Thyroid gland (tissue), 4 donors: Measurements from ENCODE around the gene GPC5. TPM values are rescaled to one million over a fixed set of nuclear protein-coding genes. Genes with fewer than 3 reads are reported as not detected.

Experiments
- DNase-seq, 2 donors: peaks; one replicate each; pipeline ENCODE4 v3.0.0-alpha.2; 2019
- H3K27ac ChIP-seq, 3 donors: fragments of 200-600 bp; sonication (generic); 1 replicate in 2 of 3; 2 replicates in 1 of 3; pipeline ENCODE4 v1.5.1; 2016 to 2019; ENCODE audit warnings: mild to moderate bottlenecking in 1 of 3, moderate library complexity in 1 of 3
- H3K27me3 ChIP-seq: fragments of 200-600 bp; sonication (generic); one replicate; pipeline ENCODE4 v1.5.1; 2019
- H3K36me3 ChIP-seq, 2 donors: fragments of 200-600 bp; sonication (generic); one replicate each; pipeline ENCODE4 v1.5.1; 2016 to 2019
- H3K4me1 ChIP-seq, 2 donors: fragments of 200-600 bp; sonication (generic); one replicate each; pipeline ENCODE4 v1.5.1; 2017 to 2019
- H3K4me3 ChIP-seq, 3 donors: fragments of 200-600 bp; sonication (generic); replicated peaks in 1 of 3; 1 replicate in 2 of 3; 2 replicates in 1 of 3; pipeline ENCODE4 v1.5.1; 2016; ENCODE audit warnings: mild to moderate bottlenecking in 1 of 3
- H3K9me3 ChIP-seq: fragments of 200-600 bp; sonication (generic); one replicate; pipeline ENCODE4 v1.5.1; 2017
- POLR2A ChIP-seq, 2 donors: fragments of 450-650 bp; IDR thresholded peaks; one replicate each; pipeline ENCODE4 v1.6.1; 2017; ENCODE audit warnings: antibody characterized with exemption in 2 of 2, mild to moderate bottlenecking in 2 of 2, moderate library complexity in 1 of 2
- WGBS, 2 donors: methylation state at CpG; one replicate each; pipeline ENCODE4 v1.1.5; 2017; 5-methylcytosine and 5-hydroxymethylcytosine counted together
- intact Hi-C: fragments of 100-400 bp; cut with DNase I; formaldehyde crosslinking; loops from one replicate; pipeline ENCODE4 v1.15.1; 2023
- total RNA-seq, 4 donors: library from RNA; depleted of rRNA; stranded (reverse); fragments of >200 nt; gene quantifications; one replicate each; pipeline ENCODE4 v1.2.3, GENCODE V29; 2016
- TF ChIP-seq, protein P1 (sequence below), 6 experiments: fragments of 200-600 bp in 3 of 6; fragments of 450-650 bp in 3 of 6; sonication (generic) in 3 of 6; IDR thresholded peaks; one replicate each; pipeline ENCODE4 v1.5.1; 2016 to 2019; ENCODE audit warnings: antibody characterized with exemption in 6 of 6, mild to moderate bottlenecking in 2 of 6, inconsistent platforms in 1 of 6, moderate library complexity in 1 of 6

GPC5 gene
- total RNA-seq, 4 donors from 2014 or later, result 0.67 to 2.3 (median 1.3) TPM

DNA sequence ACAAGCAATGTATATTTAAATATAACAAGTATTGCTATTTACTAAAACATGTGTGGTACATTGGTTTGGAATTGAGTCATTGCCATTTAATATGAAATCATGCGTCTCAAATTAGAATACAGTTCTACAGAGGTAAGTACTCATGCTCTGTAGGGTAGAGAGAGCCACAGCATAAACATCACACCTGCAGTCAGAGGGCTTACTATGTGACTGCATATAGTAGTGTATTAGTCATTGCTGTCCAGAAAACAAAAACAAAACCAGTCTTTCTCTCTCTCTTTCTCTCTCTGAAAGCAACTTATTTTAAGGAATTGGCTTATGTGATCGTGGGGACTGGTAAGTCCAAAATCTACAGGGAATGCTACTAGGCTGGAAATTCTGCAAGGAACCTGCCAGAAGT lies 370.3 kb downstream of the GPC5 start:
- TF ChIP-seq POLR2A (IDR thresholded peaks at IDR 0.05), result no peak
- TF ChIP-seq, protein P1, sequence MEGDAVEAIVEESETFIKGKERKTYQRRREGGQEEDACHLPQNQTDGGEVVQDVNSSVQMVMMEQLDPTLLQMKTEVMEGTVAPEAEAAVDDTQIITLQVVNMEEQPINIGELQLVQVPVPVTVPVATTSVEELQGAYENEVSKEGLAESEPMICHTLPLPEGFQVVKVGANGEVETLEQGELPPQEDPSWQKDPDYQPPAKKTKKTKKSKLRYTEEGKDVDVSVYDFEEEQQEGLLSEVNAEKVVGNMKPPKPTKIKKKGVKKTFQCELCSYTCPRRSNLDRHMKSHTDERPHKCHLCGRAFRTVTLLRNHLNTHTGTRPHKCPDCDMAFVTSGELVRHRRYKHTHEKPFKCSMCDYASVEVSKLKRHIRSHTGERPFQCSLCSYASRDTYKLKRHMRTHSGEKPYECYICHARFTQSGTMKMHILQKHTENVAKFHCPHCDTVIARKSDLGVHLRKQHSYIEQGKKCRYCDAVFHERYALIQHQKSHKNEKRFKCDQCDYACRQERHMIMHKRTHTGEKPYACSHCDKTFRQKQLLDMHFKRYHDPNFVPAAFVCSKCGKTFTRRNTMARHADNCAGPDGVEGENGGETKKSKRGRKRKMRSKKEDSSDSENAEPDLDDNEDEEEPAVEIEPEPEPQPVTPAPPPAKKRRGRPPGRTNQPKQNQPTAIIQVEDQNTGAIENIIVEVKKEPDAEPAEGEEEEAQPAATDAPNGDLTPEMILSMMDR (IDR thresholded peaks at IDR 0.05), result no peak
- H3K27me3 ChIP-seq, result no peaks in the 10 kb centered on the region
- H3K27ac ChIP-seq, result no peak overlapping the region
- H3K36me3 ChIP-seq, result no peaks in the 10 kb centered on the region
- DNase-seq, result no peak
- 88 to 94% methylated on average over 2 of the region's 2 CpGs for WGBS, 2 donors
- no peak overlapping the region for H3K4me3 ChIP-seq
- H3K4me1 ChIP-seq, result no peaks in the 10 kb centered on the region
- intact Hi-C loops, result no loop called here
- no peaks in the 10 kb centered on the region for H3K9me3 ChIP-seq

GRCh38 chr13:91771229-91771628 lies 372.8 kb downstream of the GPC5 start:
- Histone ChIP-seq H3K27ac (no peak overlapping the region), H3K4me3 (no peak overlapping the region), H3K27me3 (no peaks in the 10 kb centered on the region), H3K4me1 (no peaks in the 10 kb centered on the region), H3K9me3 (no peaks in the 10 kb centered on the region), H3K36me3 (no peaks in the 10 kb centered on the region)
- TF ChIP-seq, protein P1 (IDR thresholded peaks at IDR 0.05), result no peak
- TF ChIP-seq POLR2A (IDR thresholded peaks at IDR 0.05), result no peak
- DNase-seq, result no peak
- WGBS, 2 donors, result 43 to 50% methylated on average over 1 of the region's 1 CpG
- intact Hi-C loops, result no loop called here

DNA sequence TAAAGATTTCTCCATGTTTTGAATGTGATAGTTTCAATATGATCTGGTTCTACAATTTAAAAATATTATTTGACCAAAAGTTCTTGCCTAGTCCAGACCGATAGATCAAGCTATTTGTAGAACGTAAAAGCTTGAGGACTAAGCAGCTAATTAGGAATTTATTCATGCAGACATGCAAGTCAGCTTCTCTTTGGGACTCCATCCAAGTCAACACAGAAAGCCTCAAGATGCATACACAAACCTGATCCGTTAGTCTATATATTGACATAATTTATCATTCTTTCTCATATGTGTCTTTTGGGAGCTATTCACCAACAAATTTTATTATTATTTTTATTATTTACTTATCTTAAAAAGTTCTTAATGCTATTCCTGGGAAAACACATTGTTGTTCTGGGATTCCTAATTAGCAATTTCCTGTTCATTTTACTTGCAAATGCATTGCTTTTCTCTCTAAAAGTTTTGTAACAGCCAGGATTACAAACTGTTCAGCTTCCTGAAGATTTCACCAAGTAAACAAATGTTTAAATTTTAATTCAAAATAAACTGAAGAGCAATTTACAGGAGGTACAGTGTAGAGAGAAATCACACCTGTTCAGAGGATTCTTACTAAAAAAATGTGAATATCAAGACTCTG lies 375.3 kb downstream of the GPC5 start:
- Histone ChIP-seq H3K36me3 (no peaks in the 10 kb centered on the region), H3K9me3 (no peaks in the 10 kb centered on the region), H3K27me3 (no peaks in the 10 kb centered on the region), H3K4me3 (no peak overlapping the region), H3K4me1 (no peaks in the 10 kb centered on the region), H3K27ac (no peak overlapping the region)
- 43 to 48% methylated on average over 3 of the region's 3 CpGs for WGBS, 2 donors
- DNase-seq, result no peak
- intact Hi-C loops, result no loop called here
- TF ChIP-seq, protein P1 (IDR thresholded peaks at IDR 0.05), result no peak
- TF ChIP-seq POLR2A (IDR thresholded peaks at IDR 0.05), result no peak

- H3K27me3 ChIP-seq, result no peaks in the 10 kb centered on the region
- H3K9me3 ChIP-seq, result no peaks in the 10 kb centered on the region
- H3K27ac ChIP-seq, result no peak overlapping the region
- intact Hi-C loops, result no loop called here
- 87 to 93% methylated on average over 3 of the region's 3 CpGs for WGBS, 2 donors
- no peak overlapping the region for H3K4me3 ChIP-seq
- DNase-seq, result no peak
- no peaks in the 10 kb centered on the region for H3K4me1 ChIP-seq
- no peaks in the 10 kb centered on the region for H3K36me3 ChIP-seq
- TF ChIP-seq, protein P1 (IDR thresholded peaks at IDR 0.05), result no peak
- TF ChIP-seq POLR2A (IDR thresholded peaks at IDR 0.05), result no peak
Observed at GRCh38 chr13:91774397-91774796, 376.0 kb downstream of the GPC5 start.

- intact Hi-C loops, result no loop called here
- no peaks in the 10 kb centered on the region for H3K4me1 ChIP-seq
- WGBS, 2 donors, result 70 to 74% methylated on average over 2 of the region's 2 CpGs
Observed at GRCh38 chr13:91776611-91777193, 378.3 kb downstream of the GPC5 start.

More at GRCh38 chr13:91776611-91777193, 378.3 kb downstream of the GPC5 start:
- Histone ChIP-seq H3K36me3 (no peaks in the 10 kb centered on the region), H3K9me3 (no peaks in the 10 kb centered on the region), H3K4me3 (no peak overlapping the region), H3K27ac (no peak overlapping the region), H3K27me3 (no peaks in the 10 kb centered on the region)
- no peak for TF ChIP-seq POLR2A (IDR thresholded peaks at IDR 0.05)
- TF ChIP-seq, protein P1 (IDR thresholded peaks at IDR 0.05), result no peak
- no peak for DNase-seq
